ENCODE results near the gene NUFIP1. TPM values are rescaled to one million over a fixed set of nuclear protein-coding genes. Genes with fewer than 3 reads are reported as not detected.
A peak's percentile ranks its signal among the peaks of the same experiment; 100 is the strongest.
"Not testable (repeated sequence)": the region's sequence is repeated elsewhere in the genome, so short reads cannot be mapped to it uniquely, and the experiment has no call there.

Gene NUFIP1
- total RNA-seq, 1 donor from 2014 or later, result 2.6 TPM

DNA sequence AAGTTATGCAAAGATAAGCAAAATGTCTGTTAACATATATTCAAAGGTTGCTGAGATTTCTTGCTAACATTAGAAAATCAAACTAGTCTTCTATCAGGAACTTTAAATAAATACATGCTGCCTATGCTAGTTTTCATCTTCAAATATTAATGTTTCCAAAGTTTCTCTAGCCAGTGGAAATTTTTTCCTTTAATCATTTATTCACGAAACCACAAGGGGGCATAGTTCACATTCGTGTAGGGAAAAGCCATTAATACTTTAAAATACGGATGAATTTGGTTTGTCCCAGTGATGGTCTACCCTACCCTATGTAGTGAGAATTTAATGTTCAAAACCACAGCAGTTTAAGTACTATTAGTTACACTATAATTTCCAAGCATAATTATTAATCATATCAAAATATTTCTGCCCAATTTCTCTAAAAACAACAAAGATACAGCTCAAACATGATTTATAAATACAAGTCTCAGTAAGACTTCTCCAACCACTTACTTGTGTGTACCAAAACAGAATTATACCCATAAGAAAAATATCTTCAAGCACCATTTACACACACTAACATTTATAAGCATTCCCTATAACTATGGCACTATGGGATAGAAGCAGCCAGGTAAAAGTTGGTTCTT, 16.2 kb downstream of the NUFIP1 start:
- ATAC-seq (ENCODE audit: poor library complexity) (no peak), DNase-seq (no peak)
- intact Hi-C loops (cut with DNase I), result no loop called here

DNA sequence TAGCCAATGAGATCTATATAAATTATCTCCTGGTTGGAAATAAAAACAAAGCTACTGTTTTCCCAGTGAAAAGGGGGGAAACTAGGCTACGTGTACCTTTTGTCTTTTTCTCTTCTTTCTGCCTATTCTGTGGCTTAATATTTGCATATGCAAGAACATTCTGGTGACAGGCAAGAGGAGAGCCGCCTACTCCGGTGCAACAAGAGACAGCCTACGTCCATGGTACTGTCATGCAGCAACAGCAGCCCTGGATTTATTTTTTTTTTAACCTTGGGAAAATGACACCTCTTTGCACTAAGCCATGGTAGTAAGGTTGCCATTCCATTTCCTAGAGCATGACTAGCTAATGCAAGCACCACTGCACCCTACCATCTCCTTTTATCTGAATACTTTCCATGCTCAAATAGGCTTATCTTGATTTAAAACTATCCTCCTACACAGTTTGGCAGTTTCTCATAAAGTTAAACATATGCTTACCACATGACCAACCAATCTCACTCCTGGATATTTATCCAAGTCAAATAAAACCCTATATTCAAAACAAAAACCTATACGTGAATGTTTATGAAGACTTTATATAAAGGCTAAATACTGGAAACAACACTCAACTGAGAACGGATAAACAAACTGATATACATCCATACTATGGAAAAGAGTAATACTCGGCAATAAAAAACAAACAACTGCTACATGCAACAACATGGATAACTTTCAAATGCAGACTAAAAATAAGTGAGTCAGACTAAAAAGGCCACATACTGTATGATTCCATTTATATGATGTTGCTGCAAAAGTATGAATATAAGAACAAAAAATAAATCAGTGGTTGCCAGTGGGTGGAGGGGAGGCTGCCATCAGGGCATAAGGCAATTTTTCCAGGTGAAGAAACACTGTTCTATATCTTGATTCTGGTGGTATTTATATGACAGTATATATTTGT, 17.3 kb downstream of the NUFIP1 start:
- DNase-seq (no peak), ATAC-seq (ENCODE audit: poor library complexity) (no peak)
- intact Hi-C loops (cut with DNase I), result no loop called here

DNA sequence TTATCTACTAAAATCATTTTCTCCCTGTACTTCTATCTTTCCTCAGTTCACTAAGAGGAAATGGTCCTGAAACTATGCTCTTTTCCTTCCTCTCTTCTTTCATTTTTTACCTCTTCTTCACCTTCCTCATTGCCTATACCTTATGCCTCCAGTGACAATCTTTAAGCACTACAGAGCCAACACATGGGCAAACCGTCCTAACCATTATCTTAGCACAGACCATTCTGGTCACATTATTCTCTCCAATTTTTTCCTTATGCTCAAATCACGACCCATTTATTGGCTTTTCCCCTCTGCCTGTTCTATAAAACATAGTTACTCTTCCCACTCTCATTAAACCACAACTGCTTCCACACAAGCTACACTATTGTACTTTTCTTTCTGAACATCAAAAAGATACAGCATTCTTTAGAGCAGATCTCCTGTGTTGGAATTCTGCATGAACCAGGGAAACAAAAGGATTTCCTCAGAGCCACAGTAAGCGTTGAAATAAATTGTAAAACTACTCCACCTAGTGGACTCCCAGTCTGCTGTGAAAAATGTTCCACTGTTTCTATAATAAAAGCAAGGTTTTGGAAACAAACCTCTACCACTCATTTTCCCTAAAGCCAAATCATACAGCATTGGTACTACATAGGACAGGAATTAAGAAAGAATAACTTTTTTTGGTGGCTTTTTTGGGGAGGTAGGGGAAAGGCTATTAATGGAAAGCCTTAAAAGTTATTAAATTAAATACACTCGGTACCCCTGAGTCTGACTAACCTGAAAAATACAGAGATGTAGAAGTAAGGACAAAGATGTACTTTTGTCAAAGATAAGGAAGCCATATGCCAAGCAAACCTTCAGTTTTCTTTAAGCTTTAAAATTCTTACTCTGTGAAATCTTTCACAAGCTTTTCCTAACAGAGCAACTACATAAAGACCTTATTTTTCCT, 19.5 kb downstream of the NUFIP1 start:
- ATAC-seq (ENCODE audit: poor library complexity) (peak; percentile 71), DNase-seq (no peak)
- intact Hi-C loops (cut with DNase I), result loop anchor here (2.0 kb wide), 1 partner anchor 487 kb away; no protein-coding TSS in a partner anchor

DNA sequence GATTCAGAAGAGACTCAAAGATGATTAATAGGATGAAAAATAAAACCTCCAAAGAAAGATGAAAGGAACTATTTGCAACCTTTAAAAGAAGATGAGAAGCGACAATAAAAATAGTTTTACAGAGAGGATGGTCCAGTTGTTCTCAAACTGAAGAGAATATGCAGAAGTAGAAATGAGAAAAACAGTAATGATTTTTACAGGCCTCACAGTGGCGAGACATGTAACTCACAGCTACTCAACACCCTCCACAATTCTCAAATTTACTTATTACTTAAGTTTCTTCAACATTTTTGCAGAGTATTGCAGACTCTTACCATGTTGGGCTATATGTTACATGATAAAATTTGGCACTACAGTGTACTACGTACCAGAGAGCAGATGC, 20.8 kb downstream of the NUFIP1 start:
- DNase-seq, result no peak
- intact Hi-C loops (cut with DNase I), result loop anchor here (2.0 kb wide), 1 partner anchor 486 kb away; no protein-coding TSS in a partner anchor
- ATAC-seq (ENCODE audit: poor library complexity), result no peak

DNA sequence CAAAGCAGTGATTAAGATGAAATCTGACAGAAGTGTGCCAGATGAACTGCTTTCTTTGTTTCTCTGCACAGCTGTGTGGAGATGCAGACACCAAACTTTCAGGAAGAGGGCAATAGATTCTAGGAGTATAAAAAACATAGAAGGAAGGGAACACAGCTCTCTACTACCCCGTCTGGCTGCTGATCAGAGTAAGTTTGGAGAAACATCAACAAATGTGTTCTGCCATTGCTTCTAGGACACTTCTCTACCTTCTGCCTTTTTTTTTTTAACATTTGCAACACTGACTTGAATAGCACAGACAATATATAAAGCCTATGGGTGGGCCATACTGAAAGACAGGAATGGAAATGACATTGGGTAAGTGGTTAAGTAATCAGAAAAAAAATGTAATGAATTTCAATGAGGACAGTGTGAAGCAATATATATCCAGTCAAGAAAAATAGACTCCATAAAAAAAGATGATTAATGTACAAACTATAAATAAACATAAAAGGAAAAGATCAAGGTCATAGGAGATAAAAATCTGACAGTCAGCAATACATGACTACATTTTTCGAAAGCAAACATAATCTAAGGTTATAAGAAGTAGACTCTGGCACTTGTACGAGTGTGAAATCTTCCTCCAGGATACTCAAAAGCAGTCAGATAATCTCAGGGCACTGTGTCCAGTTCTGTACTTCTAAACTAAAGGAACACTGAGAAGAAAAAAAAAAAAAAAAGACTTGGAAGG, 21.4 kb downstream of the NUFIP1 start:
- intact Hi-C loops (cut with DNase I), result loop anchor here (2.0 kb wide), 1 partner anchor 485 kb away; no protein-coding TSS in a partner anchor
- ATAC-seq (ENCODE audit: poor library complexity), result peak; percentile 25

DNA sequence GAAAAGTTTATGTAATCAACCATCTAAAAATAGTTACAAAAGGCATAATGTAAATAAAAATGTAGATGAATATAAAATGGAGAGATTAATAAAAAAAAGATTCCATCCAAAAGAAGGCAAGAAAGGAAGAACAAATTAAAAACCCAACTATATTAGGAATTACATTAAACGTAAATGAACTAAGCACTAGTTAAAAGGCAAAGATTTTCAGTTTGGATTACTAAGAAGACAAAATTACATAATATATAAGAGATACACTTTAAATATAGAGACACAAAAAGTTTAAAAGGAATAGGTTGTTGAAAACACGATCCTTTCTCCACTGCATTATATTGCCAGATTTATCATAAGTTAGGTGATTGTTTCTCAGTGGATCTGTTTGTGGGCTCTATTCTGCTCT, 27.3 kb downstream of the NUFIP1 start:
- intact Hi-C loops (cut with DNase I), result no loop called here
- no peak for DNase-seq
- ATAC-seq (ENCODE audit: poor library complexity), result no peak

More for the DNA sequence above, 21.4 kb downstream of the NUFIP1 start:
- DNase-seq, result no peak

DNA sequence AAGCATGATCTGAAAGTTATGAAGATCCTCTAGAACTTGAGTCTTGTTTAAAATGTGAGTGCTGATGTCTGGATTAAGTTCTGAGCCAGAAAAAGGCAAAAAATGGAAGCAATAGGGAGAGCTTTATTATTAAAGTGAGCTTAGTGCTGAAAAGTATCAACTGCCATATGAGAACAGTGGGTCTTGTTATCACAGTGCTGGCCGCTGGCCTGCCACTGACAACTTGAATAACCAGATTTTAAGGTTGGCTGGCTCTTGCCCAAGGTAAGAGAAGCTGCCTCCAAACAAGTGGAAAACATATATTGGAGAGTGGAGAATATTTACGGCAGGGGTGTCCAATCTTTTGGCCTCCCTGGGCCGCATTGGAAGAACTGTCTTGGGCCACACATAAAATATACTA, 33.9 kb downstream of the NUFIP1 start:
- ATAC-seq (ENCODE audit: poor library complexity) (peak; percentile 75), DNase-seq (peak; percentile 49)
- intact Hi-C loops (cut with DNase I), result no loop called here

DNA sequence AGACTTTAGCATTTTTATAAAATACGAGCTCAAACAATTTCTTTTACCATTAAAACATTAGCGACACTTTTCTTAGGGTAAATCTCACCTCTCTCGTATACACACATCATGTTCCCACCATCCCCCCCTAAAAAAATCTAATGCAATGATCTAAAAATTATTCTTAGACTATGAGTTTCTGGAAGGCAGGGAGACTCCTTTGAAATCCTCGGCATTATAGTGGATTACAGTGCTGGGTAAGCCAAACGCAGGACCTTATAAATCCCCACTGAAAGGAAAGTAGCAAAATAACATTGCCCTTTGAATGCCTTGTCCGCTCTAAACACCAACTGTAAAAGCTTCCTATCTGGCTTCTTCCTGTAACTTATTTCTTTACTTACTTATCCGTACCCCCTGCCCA, 35.0 kb downstream of the NUFIP1 start:
- ATAC-seq (ENCODE audit: poor library complexity), result no peak
- no peak for DNase-seq
- intact Hi-C loops (cut with DNase I), result no loop called here

DNA sequence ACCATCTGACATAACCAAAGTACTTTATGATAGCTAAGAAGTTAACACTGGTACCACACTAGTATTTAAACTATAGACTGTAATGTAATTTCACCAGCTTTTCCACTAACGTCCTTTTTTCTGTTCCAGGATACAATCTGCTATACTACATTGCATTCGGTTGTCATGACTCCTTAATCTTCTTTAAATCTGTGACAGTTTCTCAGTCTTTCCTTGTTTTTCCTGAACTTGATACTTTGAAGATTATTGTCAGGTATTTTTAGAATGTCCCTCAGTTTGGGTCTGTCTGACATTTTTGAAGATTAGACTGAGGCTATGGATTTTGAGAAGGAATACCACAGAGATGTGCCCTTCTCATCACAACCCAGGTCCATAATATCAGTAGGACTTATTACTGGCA, 36.6 kb downstream of the NUFIP1 start:
- ATAC-seq (ENCODE audit: poor library complexity), result no peak
- DNase-seq, result no peak

DNA sequence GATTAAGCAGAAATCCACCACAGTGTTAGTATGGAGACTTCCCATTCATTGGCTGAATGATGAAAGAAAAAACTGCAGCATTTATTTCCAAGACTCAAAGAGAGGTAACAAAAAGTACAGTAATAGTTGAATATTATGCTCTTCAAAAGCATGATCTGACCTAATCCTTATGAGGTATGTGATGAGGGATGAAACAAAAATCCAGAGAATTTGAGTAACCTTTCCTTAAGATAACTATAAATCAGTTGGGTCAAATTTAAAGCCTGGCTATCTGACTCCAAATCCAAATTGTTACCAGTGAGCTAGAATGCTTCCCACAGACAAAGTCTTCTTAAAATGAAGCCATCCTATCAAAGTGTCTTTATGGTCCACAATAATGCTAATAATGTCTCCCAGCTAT, 38.1 kb downstream of the NUFIP1 start:
- DNase-seq (no peak), ATAC-seq (ENCODE audit: poor library complexity) (no peak)
- intact Hi-C loops (cut with DNase I), result no loop called here

More for the DNA sequence above, 36.6 kb downstream of the NUFIP1 start:
- intact Hi-C loops (cut with DNase I), result no loop called here

DNA sequence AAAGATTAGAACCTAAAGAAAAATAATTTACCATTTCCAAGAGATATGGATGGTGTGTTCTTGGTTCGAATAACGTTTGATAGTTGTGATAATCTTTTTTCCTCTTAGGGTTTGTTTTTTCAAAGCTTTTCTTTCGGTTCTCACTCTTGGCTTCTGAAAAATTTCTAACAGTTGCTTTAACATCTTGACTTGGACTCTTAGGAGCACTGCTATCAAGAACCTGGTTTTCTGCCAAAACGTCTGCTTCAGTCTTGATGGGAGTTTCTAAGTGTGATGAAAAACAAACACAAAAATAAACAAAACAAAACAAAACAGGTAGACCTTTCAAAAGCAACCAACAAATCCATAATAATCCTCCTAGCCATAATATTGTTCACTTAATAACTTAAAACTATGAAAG, 45.9 kb downstream of the NUFIP1 start:
- DNase-seq; ATAC-seq (ENCODE audit: poor library complexity); intact Hi-C loops (cut with DNase I): not testable (repeated sequence)

DNA sequence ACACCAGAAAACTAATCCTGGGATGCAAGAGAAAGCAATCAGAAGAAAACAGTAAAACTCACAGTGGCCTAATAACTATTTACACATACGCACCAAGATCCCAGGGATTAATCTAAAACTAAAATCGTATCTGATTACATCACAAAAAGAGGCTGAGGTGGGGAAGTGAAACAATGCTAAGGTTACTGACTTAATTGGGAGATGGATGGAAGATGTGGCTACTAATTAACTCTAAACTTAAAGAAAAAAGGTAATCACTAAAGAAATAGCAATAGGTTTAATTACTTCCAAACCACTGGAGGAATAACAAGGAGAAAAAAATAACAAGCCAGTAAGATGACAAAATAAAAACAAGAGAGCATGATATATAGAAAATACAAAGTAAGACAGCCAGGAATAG, 50.4 kb downstream of the NUFIP1 start:
- intact Hi-C loops (cut with DNase I), result no loop called here
- ATAC-seq (ENCODE audit: poor library complexity) (no peak), DNase-seq (no peak)

DNA sequence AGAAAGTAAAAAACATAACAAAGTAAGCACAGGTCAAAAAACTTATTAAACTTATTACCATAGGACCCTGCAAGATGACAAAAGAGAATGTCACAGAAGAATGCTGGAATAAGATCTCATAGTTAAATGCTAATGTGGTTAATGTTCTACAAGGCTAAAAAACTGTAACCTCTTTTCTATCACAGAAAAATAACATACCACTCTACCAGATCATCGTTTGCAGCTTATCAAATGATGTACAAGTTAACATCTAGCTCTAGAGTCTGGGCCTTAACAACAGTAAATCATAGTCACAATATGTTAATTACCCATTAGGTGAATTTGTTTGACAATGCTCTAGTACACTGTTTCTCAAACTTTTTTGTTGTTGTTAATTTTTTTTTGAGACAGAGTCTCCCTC, 53.0 kb downstream of the NUFIP1 start:
- DNase-seq (no peak), ATAC-seq (ENCODE audit: poor library complexity) (no peak)
- intact Hi-C loops (cut with DNase I), result no loop called here

DNA sequence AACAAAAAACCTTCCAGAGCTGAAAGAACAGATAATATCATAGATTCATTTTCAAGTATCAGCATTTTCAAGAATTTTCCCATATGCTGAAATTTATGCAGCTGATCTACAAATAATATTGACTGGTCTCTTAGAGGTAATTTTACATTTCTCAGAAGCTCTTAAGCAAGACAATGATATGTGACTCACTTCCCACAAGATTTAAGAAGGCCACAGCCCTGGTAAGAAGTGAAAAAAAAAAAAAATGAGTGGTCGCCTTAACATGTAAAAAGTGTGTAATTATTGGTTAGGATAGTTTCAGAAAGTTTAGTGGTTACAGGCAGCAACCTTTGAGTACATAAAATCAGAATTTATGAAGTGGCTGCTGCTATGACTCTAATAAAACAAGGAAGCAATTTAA, 54.5 kb downstream of the NUFIP1 start:
- DNase-seq (no peak), ATAC-seq (ENCODE audit: poor library complexity) (no peak)
- intact Hi-C loops (cut with DNase I), result no loop called here

DNA sequence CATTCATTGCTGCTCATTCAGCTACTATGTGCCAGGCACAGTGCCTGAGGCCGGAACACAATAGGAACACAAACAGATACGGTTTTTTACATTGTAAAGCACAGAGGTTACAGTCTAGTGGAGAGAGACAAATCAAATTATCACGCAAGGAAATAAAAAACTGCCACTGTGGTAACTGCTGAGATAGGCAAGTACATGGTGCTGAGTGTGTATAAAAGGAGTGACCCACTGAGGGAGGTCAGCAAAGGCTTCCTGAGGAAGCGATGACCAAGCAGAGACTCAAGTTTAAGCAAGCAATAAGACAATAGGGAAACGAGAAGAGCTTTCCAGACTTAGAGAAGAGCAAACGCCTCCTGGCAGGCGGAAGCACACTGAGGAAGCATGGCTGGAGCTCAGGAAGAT, 56.4 kb downstream of the NUFIP1 start:
- intact Hi-C loops (cut with DNase I), result no loop called here
- ATAC-seq (ENCODE audit: poor library complexity), result peak; percentile 72
- DNase-seq, result peak; percentile 54

DNA sequence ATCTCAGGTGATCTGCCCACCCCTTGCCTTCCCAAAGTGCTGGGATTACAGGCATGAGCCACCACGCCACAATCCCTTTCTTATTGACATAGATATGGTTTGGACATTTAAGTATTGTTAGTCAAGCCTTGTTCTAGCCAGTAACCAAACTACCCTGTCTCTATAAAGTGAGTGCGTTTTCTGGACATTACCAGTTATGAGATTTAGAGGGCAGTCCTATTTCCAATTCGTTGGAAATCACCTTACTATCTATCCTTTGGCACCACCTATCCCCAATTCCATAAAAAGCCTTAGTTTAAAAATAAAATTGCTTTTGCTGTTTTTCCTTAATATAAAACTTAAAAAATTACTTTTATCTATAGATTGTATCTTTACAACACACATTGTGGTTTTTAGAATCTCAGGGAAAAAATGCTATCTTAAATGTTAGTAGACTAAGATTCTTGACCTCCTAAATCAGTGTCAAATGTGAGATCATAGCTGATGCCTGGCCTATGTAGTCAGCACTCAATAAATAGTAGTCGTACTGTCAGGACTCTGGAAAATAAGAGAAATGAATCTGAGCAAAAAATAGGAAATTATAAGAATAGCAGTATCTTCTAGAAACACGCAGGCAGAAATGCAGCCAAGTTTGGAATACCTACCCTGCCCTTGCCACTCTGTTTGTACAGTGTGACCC, 57.0 kb downstream of the NUFIP1 start:
- DNase-seq (no peak), ATAC-seq (ENCODE audit: poor library complexity) (peak; percentile 25)
- intact Hi-C loops (cut with DNase I), result no loop called here

DNA sequence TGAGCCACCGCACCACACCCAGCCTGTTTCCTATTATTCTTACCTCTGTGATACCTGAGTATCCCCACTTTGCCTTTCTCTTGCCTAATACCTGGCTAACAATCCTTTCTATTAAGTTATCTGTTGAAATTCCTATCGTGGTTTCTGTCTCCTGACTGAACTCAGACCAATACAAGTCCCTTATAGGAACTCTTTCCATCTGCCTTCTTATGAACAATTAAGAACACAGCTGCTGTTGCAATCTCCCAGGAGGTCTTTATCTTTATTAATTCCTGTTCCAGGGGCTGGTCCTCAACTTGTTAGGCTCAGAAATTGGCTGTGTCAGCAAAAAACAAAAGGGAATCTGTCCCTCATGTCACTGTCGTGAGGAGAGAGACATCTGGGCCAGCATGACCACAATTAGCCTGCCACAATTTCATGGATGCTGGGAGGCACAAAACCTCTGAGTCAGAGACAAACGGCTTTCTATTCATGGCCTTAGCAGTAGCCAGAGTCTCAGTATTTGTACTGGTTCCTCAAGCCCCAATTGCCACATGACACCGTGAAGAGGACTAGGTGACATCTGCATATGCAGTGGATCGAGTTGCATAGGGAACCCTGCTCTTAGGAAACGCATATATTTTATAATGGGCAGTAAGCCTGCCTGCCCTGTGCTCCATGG, 58.2 kb downstream of the NUFIP1 start:
- intact Hi-C loops (cut with DNase I), result no loop called here
- DNase-seq (no peak), ATAC-seq (ENCODE audit: poor library complexity) (no peak)

Data from Right ventricle myocardium superior (tissue), 1 donor.